ENCODE measurements around the gene FYTTD1.

FYTTD1 gene

DNA sequence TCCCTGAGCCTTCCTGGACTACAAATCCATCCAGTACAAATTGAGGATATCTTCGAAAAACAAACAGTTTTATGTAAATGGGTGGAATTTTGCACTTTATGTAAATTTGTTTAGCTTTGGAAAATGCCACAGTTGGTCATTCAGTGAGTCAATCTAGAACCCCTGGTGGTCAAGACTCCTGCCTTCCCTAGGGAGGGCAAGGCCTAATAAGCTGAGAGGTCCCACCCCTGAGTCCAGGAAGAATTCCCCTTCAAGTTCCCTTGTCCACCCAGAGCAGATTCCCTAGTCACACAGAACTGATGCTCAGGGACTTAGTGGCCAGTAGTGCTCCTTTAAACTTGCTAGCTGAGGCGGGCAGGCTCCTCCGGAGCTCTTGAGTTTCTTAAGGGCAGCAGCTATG, 6.9 kb upstream of the FYTTD1 start:
- TF ChIP-seq, protein P1, sequence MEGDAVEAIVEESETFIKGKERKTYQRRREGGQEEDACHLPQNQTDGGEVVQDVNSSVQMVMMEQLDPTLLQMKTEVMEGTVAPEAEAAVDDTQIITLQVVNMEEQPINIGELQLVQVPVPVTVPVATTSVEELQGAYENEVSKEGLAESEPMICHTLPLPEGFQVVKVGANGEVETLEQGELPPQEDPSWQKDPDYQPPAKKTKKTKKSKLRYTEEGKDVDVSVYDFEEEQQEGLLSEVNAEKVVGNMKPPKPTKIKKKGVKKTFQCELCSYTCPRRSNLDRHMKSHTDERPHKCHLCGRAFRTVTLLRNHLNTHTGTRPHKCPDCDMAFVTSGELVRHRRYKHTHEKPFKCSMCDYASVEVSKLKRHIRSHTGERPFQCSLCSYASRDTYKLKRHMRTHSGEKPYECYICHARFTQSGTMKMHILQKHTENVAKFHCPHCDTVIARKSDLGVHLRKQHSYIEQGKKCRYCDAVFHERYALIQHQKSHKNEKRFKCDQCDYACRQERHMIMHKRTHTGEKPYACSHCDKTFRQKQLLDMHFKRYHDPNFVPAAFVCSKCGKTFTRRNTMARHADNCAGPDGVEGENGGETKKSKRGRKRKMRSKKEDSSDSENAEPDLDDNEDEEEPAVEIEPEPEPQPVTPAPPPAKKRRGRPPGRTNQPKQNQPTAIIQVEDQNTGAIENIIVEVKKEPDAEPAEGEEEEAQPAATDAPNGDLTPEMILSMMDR (IDR thresholded peaks at IDR 0.05; ENCODE audit: borderline replicate concordance, extremely low read depth, low read length, poor library complexity, severe bottlenecking), result no peak
- TF ChIP-seq EZH2 (IDR thresholded peaks at IDR 0.05; ENCODE audit: borderline replicate concordance, low read depth, low read length, severe bottlenecking), result no peak
- peaks cover 4% of the 10 kb centered on the region for H3K4me1 ChIP-seq (ENCODE audit: insufficient read depth, low read length)
- no peak overlapping the region for H3K9ac ChIP-seq (ENCODE audit: low read depth, low read length)
- no peaks in the 10 kb centered on the region for H3K36me3 ChIP-seq (ENCODE audit: insufficient read depth, low read length)
- no peak overlapping the region for H2AFZ ChIP-seq (ENCODE audit: low read depth, low read length)
- DNase-seq (no peak), ATAC-seq (ENCODE audit: insufficient read depth, low read depth) (no peak)
- H3K9me3 ChIP-seq (ENCODE audit: insufficient read depth, low read length, severe bottlenecking), result no peaks in the 10 kb centered on the region
- H3K79me2 ChIP-seq (ENCODE audit: insufficient read depth, low read length), result no peaks in the 10 kb centered on the region
- H4K20me1 ChIP-seq (ENCODE audit: insufficient read depth, low read length), result no peaks in the 10 kb centered on the region
- no peak overlapping the region for H3K4me2 ChIP-seq (ENCODE audit: insufficient read depth, low read length)
- no peak overlapping the region for H3K27ac ChIP-seq (ENCODE audit: low read length)
- no peak overlapping the region for H3K4me3 ChIP-seq (ENCODE audit: low read depth in 1 of 2, low read length in 2 of 2)
- H3K27me3 ChIP-seq (ENCODE audit: insufficient read depth, low read length, poor library complexity), result no peaks in the 10 kb centered on the region

- no peak for DNase-seq
- Histone ChIP-seq H3K4me2 (ENCODE audit: insufficient read depth, low read length) (no peak overlapping the region), H3K27ac (ENCODE audit: low read length) (no peak overlapping the region), H3K9me3 (ENCODE audit: insufficient read depth, low read length, severe bottlenecking) (no peaks in the 10 kb centered on the region), H3K4me1 (ENCODE audit: insufficient read depth, low read length) (peaks cover 15% of the 10 kb centered on the region), H3K36me3 (ENCODE audit: insufficient read depth, low read length) (no peaks in the 10 kb centered on the region; the same call in 1 of the 2 replicates), H3K9ac (ENCODE audit: low read depth, low read length) (no peak overlapping the region), H3K4me3 (ENCODE audit: low read depth in 1 of 2, low read length in 2 of 2) (no peak overlapping the region), H4K20me1 (ENCODE audit: insufficient read depth, low read length) (0 out of 2 replicates have a peak, but pooled peaks cover 3% of the 10 kb centered on the region), H3K27me3 (ENCODE audit: insufficient read depth, low read length, poor library complexity) (peaks cover 16% of the 10 kb centered on the region), H2AFZ (ENCODE audit: low read depth, low read length) (no peak overlapping the region), H3K79me2 (ENCODE audit: insufficient read depth, low read length) (no peaks in the 10 kb centered on the region; the same call in 1 of the 2 replicates)
- no peak for ATAC-seq (ENCODE audit: insufficient read depth, low read depth)
- TF ChIP-seq, protein P1 (IDR thresholded peaks at IDR 0.05; ENCODE audit: borderline replicate concordance, extremely low read depth, low read length, poor library complexity, severe bottlenecking), result no peak
- no peak for TF ChIP-seq EZH2 (IDR thresholded peaks at IDR 0.05; ENCODE audit: borderline replicate concordance, low read depth, low read length, severe bottlenecking)
Observed at GRCh38 chr3:197746209-197746608, 3.5 kb upstream of the FYTTD1 start.

DNA sequence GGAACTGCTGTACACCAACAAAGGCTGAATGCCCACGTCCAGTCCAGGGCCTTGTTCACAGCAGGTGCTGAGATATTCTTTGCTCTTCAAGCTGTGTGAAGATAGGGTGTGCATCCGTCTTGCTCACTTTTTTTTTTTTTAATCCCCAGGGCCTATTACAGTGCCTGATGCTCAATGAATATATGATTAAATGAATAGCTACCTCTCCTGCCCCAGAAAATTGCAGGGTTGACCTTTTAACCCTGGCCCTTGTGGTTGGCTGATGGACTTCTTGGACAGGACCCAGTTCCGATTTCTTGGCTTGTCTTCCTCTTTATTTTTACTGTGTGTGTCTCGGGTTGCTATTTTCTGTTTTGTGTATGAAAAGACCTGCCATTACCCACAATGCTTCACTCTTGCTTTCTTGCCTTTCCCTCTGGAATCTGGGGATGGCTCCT, 2.9 kb upstream of the FYTTD1 start:
- TF ChIP-seq, protein P1 (IDR thresholded peaks at IDR 0.05; ENCODE audit: borderline replicate concordance, extremely low read depth, low read length, poor library complexity, severe bottlenecking), result no peak
- H2AFZ ChIP-seq (ENCODE audit: low read depth, low read length), result no peak overlapping the region
- no peak for ATAC-seq (ENCODE audit: insufficient read depth, low read depth)

More for the DNA sequence above, 2.9 kb upstream of the FYTTD1 start:
- peaks cover 22% of the 10 kb centered on the region for H3K4me1 ChIP-seq (ENCODE audit: insufficient read depth, low read length)
- H4K20me1 ChIP-seq (ENCODE audit: insufficient read depth, low read length), result peaks cover 3% of the 10 kb centered on the region; the same call in 1 of the 2 replicates
- no peaks in the 10 kb centered on the region; the same call in 1 of the 2 replicates for H3K36me3 ChIP-seq (ENCODE audit: insufficient read depth, low read length)
- peaks cover 16% of the 10 kb centered on the region for H3K27me3 ChIP-seq (ENCODE audit: insufficient read depth, low read length, poor library complexity)
- no peak for DNase-seq
- no peaks in the 10 kb centered on the region for H3K9me3 ChIP-seq (ENCODE audit: insufficient read depth, low read length, severe bottlenecking)
- peaks cover under 1% of the 10 kb centered on the region for H3K79me2 ChIP-seq (ENCODE audit: insufficient read depth, low read length)
- H3K9ac ChIP-seq (ENCODE audit: low read depth, low read length), result no peak overlapping the region
- H3K27ac ChIP-seq (ENCODE audit: low read length), result no peak overlapping the region
- H3K4me2 ChIP-seq (ENCODE audit: insufficient read depth, low read length), result no peak overlapping the region
- H3K4me3 ChIP-seq (ENCODE audit: low read depth in 1 of 2, low read length in 2 of 2), result no peak overlapping the region
